ENCODE measurements around the gene CDK10.

DNA sequence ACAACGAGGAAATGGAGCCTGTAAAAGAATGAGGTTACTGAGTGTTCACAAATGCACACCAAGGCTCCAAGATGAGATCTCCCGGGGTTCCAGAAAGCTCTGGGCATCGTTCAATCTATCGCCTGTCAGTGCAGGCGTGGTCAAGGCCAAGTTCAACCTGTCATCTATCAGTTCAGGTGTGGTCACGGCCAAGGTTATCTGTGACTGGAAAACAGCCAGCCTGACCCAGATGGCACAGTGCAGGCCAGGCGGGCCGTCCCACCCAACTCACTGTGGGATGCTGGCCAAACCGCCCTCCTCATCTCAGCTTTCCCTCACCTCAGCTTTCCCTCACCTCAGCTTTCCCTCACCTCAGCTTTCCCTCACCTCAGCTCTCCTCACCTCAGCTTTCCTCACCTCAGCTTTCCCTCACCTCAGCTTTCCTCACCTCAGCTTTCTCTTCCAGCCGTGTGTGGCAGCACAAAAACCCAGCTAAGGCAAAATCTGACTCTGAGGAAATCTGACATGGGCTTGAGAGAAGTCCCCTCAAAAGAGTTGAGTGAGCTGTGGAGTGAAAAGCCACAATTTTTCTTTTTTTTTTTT lies 31.3 kb upstream of the CDK10 start:
- TF ChIP-seq, protein P1, sequence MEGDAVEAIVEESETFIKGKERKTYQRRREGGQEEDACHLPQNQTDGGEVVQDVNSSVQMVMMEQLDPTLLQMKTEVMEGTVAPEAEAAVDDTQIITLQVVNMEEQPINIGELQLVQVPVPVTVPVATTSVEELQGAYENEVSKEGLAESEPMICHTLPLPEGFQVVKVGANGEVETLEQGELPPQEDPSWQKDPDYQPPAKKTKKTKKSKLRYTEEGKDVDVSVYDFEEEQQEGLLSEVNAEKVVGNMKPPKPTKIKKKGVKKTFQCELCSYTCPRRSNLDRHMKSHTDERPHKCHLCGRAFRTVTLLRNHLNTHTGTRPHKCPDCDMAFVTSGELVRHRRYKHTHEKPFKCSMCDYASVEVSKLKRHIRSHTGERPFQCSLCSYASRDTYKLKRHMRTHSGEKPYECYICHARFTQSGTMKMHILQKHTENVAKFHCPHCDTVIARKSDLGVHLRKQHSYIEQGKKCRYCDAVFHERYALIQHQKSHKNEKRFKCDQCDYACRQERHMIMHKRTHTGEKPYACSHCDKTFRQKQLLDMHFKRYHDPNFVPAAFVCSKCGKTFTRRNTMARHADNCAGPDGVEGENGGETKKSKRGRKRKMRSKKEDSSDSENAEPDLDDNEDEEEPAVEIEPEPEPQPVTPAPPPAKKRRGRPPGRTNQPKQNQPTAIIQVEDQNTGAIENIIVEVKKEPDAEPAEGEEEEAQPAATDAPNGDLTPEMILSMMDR (IDR thresholded peaks at IDR 0.05; ENCODE audit: low read depth, low read length), result no peak
- TF ChIP-seq EZH2phosphoT487 (IDR thresholded peaks at IDR 0.05; ENCODE audit: low read depth), result no peak

All from OCI-LY3 (cell line).